Adrenal gland (tissue), 12 donors: ENCODE results near the gene FERD3L. TPM values are rescaled to one million over a fixed set of nuclear protein-coding genes. Genes with fewer than 3 reads are reported as not detected.

Source experiments
- DNase-seq, 7 donors: peaks; one replicate each; pipeline ENCODE4 v3.0.0-alpha.2; 2019 to 2020
- H3K27ac ChIP-seq, 5 donors: fragments of 200-600 bp; sonication (generic) in 4 of 5; 1 replicate in 3 of 5; 2 replicates in 2 of 5; pipeline versions ENCODE4 v1.5.1 to v1.8.0; 2016 to 2020; ENCODE audit warnings: mild to moderate bottlenecking in 1 of 5
- H3K27me3 ChIP-seq: fragments of 200-600 bp; 2 replicates; pipeline ENCODE4 v1.8.0; 2021
- H3K36me3 ChIP-seq, 2 donors: fragments of 200-600 bp; replicated peaks in 1 of 2; 1 replicate in 1 of 2; 2 replicates in 1 of 2; pipeline versions ENCODE4 v1.5.1 to v1.8.0; 2018 to 2022
- H3K4me1 ChIP-seq, 2 donors: fragments of 200-600 bp; replicated peaks in 1 of 2; 1 replicate in 1 of 2; 2 replicates in 1 of 2; pipeline versions ENCODE4 v1.5.1 to v1.8.0; 2018 to 2021
- H3K4me3 ChIP-seq, 4 donors: fragments of 200-600 bp; sonication (generic) in 3 of 4; one replicate each; pipeline ENCODE4 v1.5.1; 2016 to 2018
- H3K9me3 ChIP-seq, 3 donors: fragments of 200-600 bp; sonication (generic) in 1 of 3; replicated peaks in 1 of 3; 1 replicate in 2 of 3; 2 replicates in 1 of 3; pipeline versions ENCODE4 v1.5.1 to v1.8.0; 2016 to 2021
- CTCF ChIP-seq, 6 experiments: fragments of 450-650 bp in 4 of 6; fragments of 200-600 bp in 2 of 6; sonication (generic) in 1 of 6; IDR thresholded peaks; 1 replicate in 5 of 6; 2 replicates in 1 of 6; pipeline versions ENCODE4 v1.5.1 to v1.8.0; 2016 to 2021; ENCODE audit warnings: antibody characterized with exemption in 6 of 6, mild to moderate bottlenecking in 2 of 6, moderate library complexity in 1 of 6
- POLR2A ChIP-seq, 2 donors: fragments of 450-650 bp; IDR thresholded peaks; one replicate each; pipeline ENCODE4 v1.6.1; 2017; ENCODE audit warnings: antibody characterized with exemption in 2 of 2, mild to moderate bottlenecking in 2 of 2, moderate library complexity in 1 of 2
- WGBS, 4 donors: extraction: QIAGEN DNeasy Blood & Tissue Kit in 2 of 4; methylation state at CpG; one replicate each; pipeline versions ENCODE4 v1.1.5 to v1.1.7; 2013 to 2017; 5-methylcytosine and 5-hydroxymethylcytosine counted together
- intact Hi-C, 2 donors: fragments of 100-400 bp; cut with DNase I; formaldehyde crosslinking; loops; one replicate each; pipeline versions ENCODE4 v1.14.1 to v1.15.0; 2022 to 2023
- polyA plus RNA-seq, 3 donors: library from polyadenylated mRNA; stranded (reverse); fragments of 200-250 nt in 2 of 3; fragments of 350-450 nt in 1 of 3; fragmentation: Illumina TruSeq in 1 of 3; extraction: RNeasy Lipid Tissue Mini Kit (QIAGEN cat#74804) in 1 of 3; gene quantifications; one replicate each; pipeline ENCODE4 v1.2.3, GENCODE V29; 2013 to 2014
- total RNA-seq, 9 donors: library from RNA; depleted of rRNA in 4 of 9; stranded (reverse); fragments of >200 nt in 4 of 9; fragments of 120-200 nt in 1 of 9; fragmentation: NEBNext Ultra II Directional in 1 of 9; extraction: Animal tissue kit (Norgen Biotek cat#: 25700) in 1 of 9; gene quantifications; one replicate each; pipeline versions ENCODE4 v1.1.0 to v1.2.4, GENCODE V29; 2013 to 2023
- donor health status: healthy with polysubstance abuse.
- donor health status: Bipolar disorder and iron deficiency.
- donor health status: DM: yes; HTN: yes; CAD: no.
- donor health status: DM: no; HTN: no; CAD: no.
- donor health status: DM: no; HTN: no; CAD: no.
- donor health status: DM: yes; HTN: yes; CAD: no.

The FERD3L gene
- total and polyA plus RNA-seq, 12 donors: not detected

- Histone ChIP-seq H3K4me3 (no peak overlapping the region), H3K9me3 (no peaks in the 10 kb centered on the region), H3K36me3 (no peaks in the 10 kb centered on the region), H3K27me3 (no peaks in the 10 kb centered on the region), H3K4me1 (no peaks in the 10 kb centered on the region), H3K27ac (no peak overlapping the region)
- no peak for DNase-seq
- TF ChIP-seq POLR2A (IDR thresholded peaks at IDR 0.05): no peak
- TF ChIP-seq CTCF (IDR thresholded peaks at IDR 0.05): no peak
- intact Hi-C loops: no loop called here
- 57 to 70% (median 59%) methylated on average over 5 of the region's 5 CpGs for WGBS, 4 donors
These were observed 32.0 kb upstream of the FERD3L start for GRCh38 chr7:19177269-19177668.

GRCh38 chr7:19175241-19175640 lies 30.0 kb upstream of the FERD3L start:
- DNase-seq: no peak
- no peak for TF ChIP-seq POLR2A (IDR thresholded peaks at IDR 0.05)
- TF ChIP-seq CTCF (IDR thresholded peaks at IDR 0.05): no peak
- intact Hi-C loops: no loop called here
- Histone ChIP-seq H3K27me3 (no peaks in the 10 kb centered on the region), H3K27ac (no peak overlapping the region), H3K36me3 (no peaks in the 10 kb centered on the region), H3K4me3 (no peak overlapping the region), H3K4me1 (no peaks in the 10 kb centered on the region), H3K9me3 (no peaks in the 10 kb centered on the region)
- 69 to 73% (median 73%) methylated on average over 3 of the region's 3 CpGs for WGBS, 4 donors

GRCh38 chr7:19161671-19162070 lies 16.4 kb upstream of the FERD3L start:
- Histone ChIP-seq H3K36me3 (no peaks in the 10 kb centered on the region), H3K9me3 (no peaks in the 10 kb centered on the region), H3K4me3 (no peak overlapping the region), H3K27ac (no peak overlapping the region), H3K4me1 (no peaks in the 10 kb centered on the region), H3K27me3 (no peaks in the 10 kb centered on the region)
- DNase-seq: no peak
- intact Hi-C loops: no loop called here
- no peak for TF ChIP-seq POLR2A (IDR thresholded peaks at IDR 0.05)
- no peak for TF ChIP-seq CTCF (IDR thresholded peaks at IDR 0.05)
- WGBS, 4 donors: 76 to 89% (median 78%) methylated on average over 3 of the region's 3 CpGs

GRCh38 chr7:19146699-19147098 lies 1.5 kb upstream of the FERD3L start:
- H3K27ac ChIP-seq: no peak overlapping the region
- no peak for TF ChIP-seq POLR2A (IDR thresholded peaks at IDR 0.05)
- no peak for TF ChIP-seq CTCF (IDR thresholded peaks at IDR 0.05)
- H3K9me3 ChIP-seq: no peaks in the 10 kb centered on the region
- H3K4me3 ChIP-seq: no peak overlapping the region
- H3K27me3 ChIP-seq: peaks cover 40% of the 10 kb centered on the region
- intact Hi-C loops: no loop called here
- no peak for DNase-seq
- no peaks in the 10 kb centered on the region for H3K36me3 ChIP-seq
- 17 to 20% (median 18%) methylated on average over 4 of the region's 4 CpGs for WGBS, 4 donors
- H3K4me1 ChIP-seq: no peaks in the 10 kb centered on the region
